ENCODE data around the gene MAN1C1.

Gene MAN1C1

GRCh38 chr1:25785333-25786067 is 168.9 kb downstream of the MAN1C1 start:
- DNase-seq, result no peak

GRCh38 chr1:25786887-25787759 is 170.5 kb downstream of the MAN1C1 start:
- DNase-seq, result no peak

DNA sequence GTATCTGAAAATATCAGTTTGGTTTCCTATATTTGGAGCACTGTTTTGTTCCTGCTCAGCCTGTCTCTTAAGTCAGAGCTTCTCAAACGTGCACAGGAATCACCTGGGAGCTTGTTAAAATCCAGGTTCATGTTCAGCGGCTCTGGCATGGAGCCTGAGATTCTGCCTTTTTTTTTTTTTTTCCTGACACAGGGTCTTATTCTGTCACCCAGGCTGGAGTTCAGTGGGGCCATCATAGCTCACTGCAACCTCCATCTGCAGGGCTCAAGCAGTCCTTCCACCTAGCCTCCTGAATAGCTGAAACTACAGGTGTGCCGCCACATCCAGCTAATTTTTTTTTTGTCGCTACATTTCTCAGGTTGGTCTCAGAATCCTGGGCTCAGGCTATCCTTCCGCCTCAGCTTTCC is 171.2 kb downstream of the MAN1C1 start:
- DNase-seq, result no peak

- DNase-seq, result no peak
Measured at GRCh38 chr1:25790472-25790871, 173.9 kb downstream of the MAN1C1 start.

DNA sequence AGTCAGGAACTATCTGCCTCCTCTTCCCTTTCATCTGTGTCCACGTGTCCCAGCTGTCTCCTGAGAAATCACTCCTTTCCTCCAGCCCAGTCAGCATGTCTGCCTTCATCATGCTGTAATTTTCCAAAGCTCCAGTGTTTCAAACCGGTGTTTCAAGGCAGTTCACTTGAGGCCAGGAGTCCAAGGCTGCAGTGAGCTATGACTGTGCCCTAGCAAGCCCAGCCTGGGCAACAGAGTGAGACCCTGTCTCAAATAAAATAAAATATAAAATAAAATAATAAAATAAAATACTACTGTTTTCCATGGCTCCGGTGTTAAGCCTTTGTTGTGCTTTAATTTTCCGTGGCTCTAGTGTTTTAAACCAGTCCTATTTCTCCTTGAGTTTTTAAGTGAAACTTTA is 175.5 kb downstream of the MAN1C1 start:
- DNase-seq, result no peak

DNA sequence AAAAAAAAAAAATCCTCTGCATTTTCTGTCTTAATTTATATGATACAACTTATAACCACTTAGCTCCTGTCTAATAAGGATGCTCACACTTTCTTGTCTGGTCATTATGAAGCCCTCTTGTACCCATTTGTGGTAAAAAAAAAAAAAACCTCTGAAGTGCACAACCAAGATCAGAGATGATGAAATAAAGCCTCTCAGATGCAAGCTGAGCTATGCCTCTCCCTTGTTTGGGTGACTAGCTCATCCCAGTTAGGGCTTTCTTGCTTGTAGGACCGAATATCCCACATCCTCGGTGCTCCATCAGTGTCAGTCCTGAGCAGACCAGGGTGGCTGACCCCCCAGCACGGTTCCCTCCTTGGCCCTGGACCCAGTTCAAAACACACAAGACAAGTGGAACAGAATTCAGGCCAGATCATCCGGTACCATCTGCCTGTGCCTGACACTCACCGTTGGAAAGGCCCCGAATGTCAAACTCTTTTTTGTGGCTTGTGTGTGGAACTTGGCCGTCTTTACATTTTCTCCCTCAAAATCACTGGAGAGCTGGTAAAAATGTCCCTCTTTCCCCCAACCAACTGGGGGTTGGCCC is 177.1 kb downstream of the MAN1C1 start:
- no peak for DNase-seq

DNA sequence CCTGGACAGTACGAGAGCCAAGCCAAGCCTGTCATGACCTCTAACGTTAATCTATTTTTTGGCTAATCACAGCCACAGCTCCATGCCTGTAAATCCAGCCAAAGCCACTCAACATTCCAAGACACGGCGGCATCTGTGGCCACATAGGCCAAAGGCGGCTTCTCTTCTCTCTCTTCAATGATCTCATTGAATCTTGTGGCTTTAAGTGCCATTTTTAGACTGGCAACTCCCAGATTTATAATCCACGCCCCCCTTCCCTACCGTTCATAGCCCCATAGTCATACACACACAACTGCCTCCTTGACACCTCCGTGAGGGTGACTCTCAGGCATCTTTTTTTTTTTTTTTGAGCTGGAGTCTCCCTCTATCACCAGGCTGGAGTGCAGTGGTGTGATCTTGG is 177.7 kb downstream of the MAN1C1 start:
- DNase-seq, result no peak

- DNase-seq, result no peak
Measured at GRCh38 chr1:25795211-25795610, 178.6 kb downstream of the MAN1C1 start.

DNA sequence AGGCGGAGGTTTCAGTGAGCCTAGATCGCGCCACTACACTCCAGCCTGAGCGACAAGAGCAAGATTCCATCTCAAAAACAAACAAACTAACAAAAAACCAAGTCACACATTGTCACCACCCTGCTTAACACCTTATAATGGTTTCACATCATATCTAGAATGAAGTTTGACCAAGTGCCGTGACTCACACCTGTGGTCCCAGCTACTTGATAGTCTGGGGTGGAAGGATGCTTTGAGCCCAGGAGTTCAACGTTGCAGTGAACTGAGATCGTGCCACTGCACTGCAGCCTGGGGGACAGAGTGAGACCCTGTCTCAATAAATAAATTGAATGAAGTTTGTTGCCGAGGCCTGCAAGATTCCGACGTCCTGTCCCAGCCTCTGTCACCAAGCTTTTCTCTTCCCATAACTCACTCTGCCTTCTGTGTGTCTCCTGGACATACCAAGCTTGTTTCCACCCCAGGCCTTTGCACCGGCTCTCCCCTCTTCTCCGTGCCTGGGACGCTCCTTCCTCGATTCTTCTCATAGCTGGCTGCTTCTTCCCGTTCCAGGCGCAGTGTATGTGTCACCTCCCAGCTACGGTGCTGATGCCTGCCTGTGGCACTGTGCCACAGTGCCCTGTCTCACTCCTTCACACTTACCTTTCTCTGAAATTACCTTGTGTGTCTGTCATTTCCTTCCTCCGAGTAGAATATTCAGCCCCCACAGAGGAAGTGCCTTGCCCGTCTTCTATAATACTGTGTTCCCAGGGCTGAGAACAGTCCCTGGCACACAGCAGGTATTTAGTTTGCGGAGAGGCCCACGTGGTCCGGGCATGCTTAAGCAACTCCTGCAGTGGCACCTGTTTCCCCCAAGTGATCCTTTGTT is 179.6 kb downstream of the MAN1C1 start:
- no peak for DNase-seq

- DNase-seq, result peak; percentile 93
Measured at GRCh38 chr1:25796811-25797458, 180.3 kb downstream of the MAN1C1 start.

- DNase-seq, result no peak
Measured at GRCh38 chr1:25797939-25798338, 181.3 kb downstream of the MAN1C1 start.

DNA sequence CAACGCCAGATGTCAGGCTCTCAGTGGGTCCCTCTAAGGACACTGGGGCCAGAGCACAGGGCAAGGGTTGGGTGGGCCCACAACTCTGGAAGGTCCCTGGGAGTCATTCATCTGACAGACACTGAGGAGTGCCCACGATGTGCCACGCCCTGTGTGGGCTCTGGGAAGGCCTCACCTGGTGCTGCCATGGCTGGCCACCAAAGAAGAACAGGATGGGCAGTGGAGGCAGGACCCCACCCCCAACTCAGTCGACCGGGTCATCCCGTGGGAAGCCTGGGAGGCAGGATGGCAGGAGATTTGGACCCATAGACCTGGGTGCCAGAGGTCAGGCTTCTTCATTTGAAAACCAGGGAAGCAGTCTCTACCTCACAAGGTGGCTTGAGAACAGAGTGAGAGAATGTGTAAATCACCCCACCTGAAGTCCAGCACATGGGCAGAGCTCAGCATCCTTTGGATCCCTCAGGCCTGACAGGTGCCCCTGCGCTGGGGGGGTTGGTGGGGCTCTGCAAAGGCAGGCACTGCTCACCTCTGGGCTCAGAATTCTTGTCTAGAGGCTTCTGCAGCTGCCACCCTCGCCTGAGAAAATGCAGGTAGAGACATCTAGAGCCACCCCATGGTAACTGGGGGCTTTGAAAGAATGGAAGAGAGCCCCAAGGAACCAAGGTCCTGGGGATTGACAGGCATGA is 182.2 kb downstream of the MAN1C1 start:
- no peak for DNase-seq

- DNase-seq, result no peak
Measured at GRCh38 chr1:25799352-25799934, 182.9 kb downstream of the MAN1C1 start.

GRCh38 chr1:25799935-25800702 is 183.5 kb downstream of the MAN1C1 start, which contains the start of gene SELENON:
SELENON (plus strand) TSS chr1:25800193; CDS start chr1:25800231, 38 bp downstream.
- peak; percentile 70 for DNase-seq

GRCh38 chr1:25800703-25801377 is 184.2 kb downstream of the MAN1C1 start:
- no peak for DNase-seq

DNA sequence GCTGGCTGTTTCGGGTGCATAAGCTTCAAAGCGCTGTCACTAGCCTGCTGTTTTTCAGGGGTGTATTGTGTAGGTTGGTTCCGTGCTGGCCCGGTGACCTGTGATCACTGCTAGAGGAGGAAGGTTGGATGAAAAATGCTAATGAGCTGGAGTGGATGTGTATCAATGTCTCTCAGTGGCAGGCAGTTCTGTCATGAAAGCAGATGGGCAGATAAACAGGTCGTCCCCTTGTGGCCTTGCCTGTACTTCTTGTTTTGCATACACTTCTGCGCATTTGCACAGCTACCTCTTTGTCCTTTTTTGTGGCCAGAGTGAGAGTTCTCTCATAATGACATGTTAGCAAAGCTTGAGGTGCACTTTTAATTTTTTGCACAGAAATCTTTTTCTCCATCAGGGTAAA is 186.3 kb downstream of the MAN1C1 start:
- DNase-seq, result no peak

DNA sequence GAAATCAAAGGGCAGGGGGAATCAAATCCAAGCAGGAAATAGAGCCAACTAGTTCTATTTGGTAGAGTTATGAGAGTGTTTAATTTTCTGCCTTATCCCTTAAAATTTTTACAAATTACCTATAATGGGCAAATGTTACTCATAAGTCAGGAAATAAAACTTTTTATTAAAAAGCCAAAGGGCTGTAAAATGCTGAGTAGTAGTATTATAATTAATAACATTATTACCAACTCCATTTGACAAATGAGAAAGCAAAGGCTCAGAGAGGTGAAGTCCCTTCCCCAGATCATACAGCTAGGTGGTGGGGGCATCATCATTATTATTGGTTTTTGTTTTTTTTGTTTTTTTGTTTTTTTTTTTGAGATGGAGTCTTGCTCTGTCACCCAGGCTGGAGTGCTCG is 186.8 kb downstream of the MAN1C1 start:
- DNase-seq, result no peak

DNA sequence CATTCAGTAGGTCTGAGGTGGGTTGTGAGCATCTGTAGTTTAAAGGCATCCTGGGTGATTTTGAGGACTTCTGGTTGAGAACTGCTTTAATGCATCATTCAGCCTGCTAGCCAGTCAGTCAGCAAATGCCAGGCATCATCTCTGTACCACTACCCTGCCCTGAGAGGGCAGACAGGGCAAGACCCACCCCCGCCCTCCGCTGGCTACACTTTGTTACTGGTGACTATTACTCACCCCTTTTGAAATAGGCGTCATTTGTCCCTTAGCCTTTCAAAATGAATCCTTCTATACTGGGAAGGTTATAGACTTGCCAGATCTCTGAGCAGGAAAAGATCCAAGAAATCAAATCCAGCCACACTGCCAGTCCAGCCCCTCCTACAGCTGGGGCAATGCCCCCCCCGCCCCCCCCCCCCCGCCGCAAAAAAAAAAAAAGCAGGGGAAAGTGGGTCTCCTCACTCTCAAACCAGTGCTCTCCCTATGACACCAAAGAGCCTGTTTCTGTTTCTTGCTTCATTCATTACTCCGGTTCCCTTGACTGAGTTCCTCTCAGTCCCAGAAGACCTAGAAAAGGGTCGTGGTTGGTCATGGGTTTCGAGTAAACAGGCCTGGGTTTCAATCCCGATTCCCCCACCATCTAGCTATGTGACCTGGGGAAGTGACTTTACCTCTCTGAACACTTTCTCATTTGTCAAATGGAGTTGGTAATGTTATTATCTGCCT is 187.8 kb downstream of the MAN1C1 start:
- no peak for DNase-seq

Measured in activated CD8-positive, alpha-beta memory T cell treated with anti-CD3 and anti-CD28 coated beads, Interleukin-2, amount 50 U/mL, for 48 hours (primary cell).